C4-2B (cell line): ENCODE data around the gene ZCCHC4.

Experiments used
- H3K27ac ChIP-seq: fragments of 450-650 bp; 2 replicates; pipeline ENCODE4 v1.5.1; 2017
- ZFX ChIP-seq: fragments of 450-650 bp; IDR thresholded peaks from 2 replicates; pipeline ENCODE4 v1.6.1; 2017
- TF ChIP-seq, protein P1 (sequence below): fragments of 450-650 bp; conservative IDR thresholded peaks from 2 replicates; pipeline ENCODE4 v1.5.1; 2017; ENCODE audit warnings: mild to moderate bottlenecking

Gene ZCCHC4

DNA sequence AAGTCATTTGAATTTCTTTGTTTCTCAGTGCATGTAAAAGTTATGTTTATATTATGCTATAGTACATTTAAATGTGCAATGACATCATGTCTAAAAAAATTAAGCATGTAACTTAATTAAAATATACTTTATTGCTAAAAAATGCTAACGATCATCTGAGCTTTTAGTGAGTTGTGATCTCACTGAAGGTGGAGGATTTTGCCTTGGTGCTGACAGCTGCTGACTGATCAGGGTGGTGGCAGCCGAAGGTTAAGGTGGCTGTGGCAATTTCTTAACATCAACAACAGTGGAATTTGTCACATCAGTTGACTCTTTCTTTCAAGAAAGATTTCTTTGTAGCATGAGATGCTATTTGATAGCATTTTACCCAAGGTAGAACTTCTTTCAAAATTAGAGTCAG lies 71.1 kb downstream of the ZCCHC4 start:
- H3K27ac ChIP-seq = no peak overlapping the region
- no peak for TF ChIP-seq ZFX
- TF ChIP-seq, protein P1, sequence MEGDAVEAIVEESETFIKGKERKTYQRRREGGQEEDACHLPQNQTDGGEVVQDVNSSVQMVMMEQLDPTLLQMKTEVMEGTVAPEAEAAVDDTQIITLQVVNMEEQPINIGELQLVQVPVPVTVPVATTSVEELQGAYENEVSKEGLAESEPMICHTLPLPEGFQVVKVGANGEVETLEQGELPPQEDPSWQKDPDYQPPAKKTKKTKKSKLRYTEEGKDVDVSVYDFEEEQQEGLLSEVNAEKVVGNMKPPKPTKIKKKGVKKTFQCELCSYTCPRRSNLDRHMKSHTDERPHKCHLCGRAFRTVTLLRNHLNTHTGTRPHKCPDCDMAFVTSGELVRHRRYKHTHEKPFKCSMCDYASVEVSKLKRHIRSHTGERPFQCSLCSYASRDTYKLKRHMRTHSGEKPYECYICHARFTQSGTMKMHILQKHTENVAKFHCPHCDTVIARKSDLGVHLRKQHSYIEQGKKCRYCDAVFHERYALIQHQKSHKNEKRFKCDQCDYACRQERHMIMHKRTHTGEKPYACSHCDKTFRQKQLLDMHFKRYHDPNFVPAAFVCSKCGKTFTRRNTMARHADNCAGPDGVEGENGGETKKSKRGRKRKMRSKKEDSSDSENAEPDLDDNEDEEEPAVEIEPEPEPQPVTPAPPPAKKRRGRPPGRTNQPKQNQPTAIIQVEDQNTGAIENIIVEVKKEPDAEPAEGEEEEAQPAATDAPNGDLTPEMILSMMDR = no peak

- TF ChIP-seq, protein P1 = no peak
- no peak for TF ChIP-seq ZFX
- no peak overlapping the region for H3K27ac ChIP-seq
Measured at GRCh38 chr4:25386926-25387325, 74.4 kb downstream of the ZCCHC4 start.

GRCh38 chr4:25397305-25397704 lies 84.7 kb downstream of the ZCCHC4 start:
- no peak for TF ChIP-seq ZFX
- TF ChIP-seq, protein P1 = no peak
- H3K27ac ChIP-seq = no peak overlapping the region

DNA sequence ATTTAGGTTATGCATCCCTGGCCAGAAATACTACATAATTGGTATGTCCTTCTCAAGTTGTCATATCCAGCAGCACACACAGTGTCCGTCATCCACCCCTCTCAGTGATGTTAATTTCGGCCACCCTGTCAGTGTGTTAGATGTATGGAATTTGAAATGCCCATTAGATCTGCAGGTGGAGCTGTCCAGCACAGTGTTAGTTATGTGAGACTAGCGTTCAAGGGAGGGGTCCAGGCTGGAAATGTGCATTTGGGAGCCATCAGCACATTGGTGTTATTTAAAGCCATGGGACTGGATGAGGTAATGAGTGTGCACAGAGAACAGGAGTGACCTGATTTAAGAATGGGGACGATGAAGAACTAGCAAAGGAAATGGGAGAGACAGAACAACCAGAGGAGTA lies 86.9 kb downstream of the ZCCHC4 start:
- TF ChIP-seq, protein P1 = no peak
- no peak for TF ChIP-seq ZFX
- no peak overlapping the region for H3K27ac ChIP-seq

GRCh38 chr4:25401066-25401465 lies 88.5 kb downstream of the ZCCHC4 start:
- TF ChIP-seq, protein P1 = no peak
- no peak for TF ChIP-seq ZFX
- H3K27ac ChIP-seq = no peak overlapping the region

GRCh38 chr4:25402521-25402920 lies 89.9 kb downstream of the ZCCHC4 start:
- H3K27ac ChIP-seq = no peak overlapping the region
- no peak for TF ChIP-seq ZFX
- TF ChIP-seq, protein P1 = no peak

- TF ChIP-seq, protein P1 = no peak
- no peak for TF ChIP-seq ZFX
- no peak overlapping the region for H3K27ac ChIP-seq
Measured at GRCh38 chr4:25403699-25404098, 91.1 kb downstream of the ZCCHC4 start.
